GM19452 (cell line): ENCODE measurements around the gene PUDP.

Source experiments
- ATAC-seq: cut with Tn5 transposase; IDR thresholded peaks from one replicate; pipeline ENCODE4 v1.9.1; 2021; ENCODE audit not compliant: unreplicated experiment

PUDP gene

GRCh38 chrX:7076245-7076661, 71.7 kb downstream of the PUDP start:
- no peak for ATAC-seq

GRCh38 chrX:7074908-7075204, 73.1 kb downstream of the PUDP start:
- ATAC-seq: no peak

GRCh38 chrX:7074148-7074907, 73.6 kb downstream of the PUDP start:
- ATAC-seq: no peak

GRCh38 chrX:7073336-7073735, 74.6 kb downstream of the PUDP start:
- no peak for ATAC-seq

GRCh38 chrX:7072856-7073255, 75.1 kb downstream of the PUDP start:
- ATAC-seq: no peak

- ATAC-seq: no peak
Observed at GRCh38 chrX:7071390-7071789, 76.6 kb downstream of the PUDP start.

GRCh38 chrX:7069556-7069955, 78.4 kb downstream of the PUDP start:
- no peak for ATAC-seq

GRCh38 chrX:7068939-7069367, 79.0 kb downstream of the PUDP start:
- no peak for ATAC-seq

GRCh38 chrX:7067256-7067655, 80.7 kb downstream of the PUDP start:
- no peak for ATAC-seq

- ATAC-seq: no peak
Observed at GRCh38 chrX:7065473-7065872, 82.5 kb downstream of the PUDP start.

- ATAC-seq: no peak
Observed at GRCh38 chrX:7062903-7063302, 85.0 kb downstream of the PUDP start.

- ATAC-seq: no peak
Observed at GRCh38 chrX:7062276-7062675, 85.7 kb downstream of the PUDP start.

GRCh38 chrX:7061429-7061828, 86.5 kb downstream of the PUDP start:
- no peak for ATAC-seq

- ATAC-seq: no peak
Observed at GRCh38 chrX:7060444-7060843, 87.5 kb downstream of the PUDP start.

- ATAC-seq: no peak
Observed at GRCh38 chrX:7059859-7060258, 88.1 kb downstream of the PUDP start.

- peak; percentile 94 for ATAC-seq
Observed at GRCh38 chrX:7059214-7059838, 88.6 kb downstream of the PUDP start.

GRCh38 chrX:7055386-7056137, 92.4 kb downstream of the PUDP start:
- ATAC-seq: no peak

GRCh38 chrX:7054219-7055216, 93.4 kb downstream of the PUDP start:
- no peak for ATAC-seq

GRCh38 chrX:7052541-7052940, 95.4 kb downstream of the PUDP start:
- ATAC-seq: no peak

- ATAC-seq: no peak
Observed at GRCh38 chrX:7050271-7050670, 97.7 kb downstream of the PUDP start.

- no peak for ATAC-seq
Observed at GRCh38 chrX:7047951-7048350, 100.0 kb downstream of the PUDP start.
